B cell (primary cell): Measurements from ENCODE around the gene TPI1. TPM values are rescaled to one million over a fixed set of nuclear protein-coding genes. Genes with fewer than 3 reads are reported as not detected.

ENCODE experiments used
- ATAC-seq: fragments of 200-7000 bp; cut with Tn5 transposase; one replicate; pipeline ENCODE4 v1.10.0; 2021; ENCODE audit warnings: low read depth, mild to moderate bottlenecking, moderate number of reproducible peaks, moderate library complexity
- CTCF ChIA-PET: fragments of 350-600 bp; sonication (Branson Sonifier 250); formaldehyde crosslinking; loops from one replicate; lab custom pipeline; 2021; ENCODE audit warnings: antibody characterized with exemption, inconsistent platforms; lab: Charles Lee
- POLR2A ChIA-PET: fragments of 350-600 bp; sonication (Branson Sonifier 250); formaldehyde crosslinking; loops from one replicate; lab custom pipeline; 2021; ENCODE audit warnings: antibody characterized with exemption; lab: Charles Lee
- DNase-seq: peaks from one replicate; pipeline ENCODE4 v3.0.0; 2013
- H2AFZ ChIP-seq: 2 replicates; pipeline ENCODE4 v1.6.1; 2012; ENCODE audit warnings: mild to moderate bottlenecking, low read depth, low read length; ENCODE audit not compliant: insufficient read depth, poor library complexity, severe bottlenecking
- H3K27ac ChIP-seq, 2 donors: 1 replicate in 1 of 2; 2 replicates in 1 of 2; pipeline ENCODE4 v1.5.1; 2012 to 2013; ENCODE audit warnings: low read length in 2 of 2, mild to moderate bottlenecking in 2 of 2, moderate library complexity in 1 of 2
- H3K27me3 ChIP-seq, 4 experiments: fragments of 200-600 bp in 1 of 4; sonication (generic) in 1 of 4; replicated peaks in 1 of 4; 1 replicate in 2 of 4; 2 replicates in 2 of 4; pipeline versions ENCODE4 v1.6.1 to v1.7.0; 2013 to 2016; ENCODE audit warnings: low read length in 3 of 4, mild to moderate bottlenecking in 2 of 4, mixed read lengths in 1 of 4, moderate library complexity in 1 of 4; ENCODE audit not compliant: insufficient read depth in 4 of 4, control insufficient read depth in 3 of 4; ENCODE audit errors: control extremely low read depth in 1 of 4
- H3K36me3 ChIP-seq, 2 experiments: replicated peaks in 1 of 2; 1 replicate in 1 of 2; 2 replicates in 1 of 2; pipeline versions ENCODE4 v1.6.1 to v1.7.1; 2013; ENCODE audit warnings: low read length in 1 of 2; ENCODE audit not compliant: insufficient read depth in 2 of 2, control insufficient read depth in 1 of 2; ENCODE audit errors: control extremely low read depth in 1 of 2, extremely low read depth in 1 of 2
- H3K4me1 ChIP-seq, 2 donors: fragments of 200-600 bp in 1 of 2; sonication (generic) in 1 of 2; 1 replicate in 1 of 2; 2 replicates in 1 of 2; pipeline versions ENCODE4 v1.5.1 to v1.6.1; 2013 to 2017; ENCODE audit warnings: low read length in 2 of 2; ENCODE audit not compliant: control insufficient read depth in 2 of 2, insufficient read depth in 2 of 2
- H3K4me2 ChIP-seq: replicated peaks from 2 replicates; pipeline ENCODE3; 2012; ENCODE audit warnings: mild to moderate bottlenecking, low read depth, low read length; ENCODE audit not compliant: poor library complexity, severe bottlenecking
- H3K4me3 ChIP-seq, 5 experiments: fragments of 200-600 bp in 1 of 5; sonication (generic) in 1 of 5; 1 replicate in 3 of 5; 2 replicates in 2 of 5; pipeline versions ENCODE4 v1.5.1 to v1.7.0; 2011 to 2016; ENCODE audit warnings: low read length in 4 of 5, mild to moderate bottlenecking in 4 of 5, low read depth in 2 of 5, control low read depth in 1 of 5, moderate library complexity in 1 of 5; ENCODE audit not compliant: insufficient read depth in 1 of 5; ENCODE audit errors: control extremely low read depth in 1 of 5, extremely low read depth in 1 of 5
- H3K79me2 ChIP-seq: fragments of 200-600 bp; sonication (generic); one replicate; pipeline ENCODE4 v1.6.0; 2016; ENCODE audit warnings: low read length; ENCODE audit not compliant: control insufficient read depth, insufficient read depth
- H3K9ac ChIP-seq: fragments of 200-600 bp; sonication (generic); 2 replicates; pipeline ENCODE4 v1.6.1; 2017; ENCODE audit warnings: mild to moderate bottlenecking, low read length, moderate library complexity
- H3K9me3 ChIP-seq, 3 donors: one replicate each; pipeline versions ENCODE4 v1.6.1 to v1.7.1; 2013; ENCODE audit warnings: low read length in 2 of 3; ENCODE audit not compliant: control insufficient read depth in 2 of 3, insufficient read depth in 1 of 3; ENCODE audit errors: control extremely low read depth in 1 of 3
- H4K20me1 ChIP-seq: 2 replicates; pipeline ENCODE4 v1.6.0; 2012; ENCODE audit warnings: mild to moderate bottlenecking, low read length; ENCODE audit not compliant: insufficient read depth, control insufficient read depth, poor library complexity, severe bottlenecking
- H3K27ac Mint-ChIP-seq: one replicate; pipeline ENCODE4 v1.8.0; 2021; ENCODE audit warnings: mixed read lengths
- H3K27me3 Mint-ChIP-seq: one replicate; pipeline ENCODE4 v1.8.0; 2021; ENCODE audit warnings: mixed read lengths
- H3K4me1 Mint-ChIP-seq: one replicate; pipeline ENCODE4 v1.8.0; 2021; ENCODE audit warnings: mixed read lengths
- H3K4me3 Mint-ChIP-seq: one replicate; pipeline ENCODE4 v1.8.0; 2021; ENCODE audit warnings: mixed read lengths
- H3K9me3 Mint-ChIP-seq: one replicate; pipeline ENCODE4 v1.8.0; 2022; ENCODE audit warnings: mixed read lengths; ENCODE audit not compliant: insufficient read depth
- EZH2 ChIP-seq: IDR thresholded peaks from 2 replicates; pipeline ENCODE4 v1.6.1; 2012; ENCODE audit warnings: borderline replicate concordance, low read depth, mild to moderate bottlenecking, moderate library complexity, low read length; ENCODE audit not compliant: insufficient read depth, poor library complexity, severe bottlenecking
- WGBS: methylation state at CpG from one replicate; pipeline ENCODE4 v1.1.5; 2013; ENCODE audit warnings: missing lambda C conversion rate; ENCODE audit not compliant: insufficient coverage; 5-methylcytosine and 5-hydroxymethylcytosine counted together
- intact Hi-C: fragments of 100-400 bp; cut with micrococcal nuclease; formaldehyde crosslinking; loops from one replicate; pipeline ENCODE4 v1.10.0; 2022
- polyA plus RNA-seq: library from polyadenylated mRNA; depleted of rRNA; stranded (reverse); fragments of >200 nt; gene quantifications from 2 replicates; pipeline ENCODE4 v1.2.3, GENCODE V29; 2012
- total RNA-seq, 2 donors: library from RNA; stranded (reverse); fragments of 120-200 nt in 1 of 2; gene quantifications; 1 replicate in 1 of 2; 2 replicates in 1 of 2; pipeline versions ENCODE4 v1.2.3 to v1.2.4, GENCODE V29; 2013 to 2022
- TF ChIP-seq, protein P1 (sequence below): fragments of 200-600 bp; IDR thresholded peaks from one replicate; pipeline ENCODE4 v1.8.0; 2022; ENCODE audit warnings: antibody characterized with exemption, mild to moderate bottlenecking

Gene TPI1
- total and polyA plus RNA-seq, 2 donors (not counting 1 experiment from before 2014, with no cell fraction given): 181 to 187 TPM

DNA sequence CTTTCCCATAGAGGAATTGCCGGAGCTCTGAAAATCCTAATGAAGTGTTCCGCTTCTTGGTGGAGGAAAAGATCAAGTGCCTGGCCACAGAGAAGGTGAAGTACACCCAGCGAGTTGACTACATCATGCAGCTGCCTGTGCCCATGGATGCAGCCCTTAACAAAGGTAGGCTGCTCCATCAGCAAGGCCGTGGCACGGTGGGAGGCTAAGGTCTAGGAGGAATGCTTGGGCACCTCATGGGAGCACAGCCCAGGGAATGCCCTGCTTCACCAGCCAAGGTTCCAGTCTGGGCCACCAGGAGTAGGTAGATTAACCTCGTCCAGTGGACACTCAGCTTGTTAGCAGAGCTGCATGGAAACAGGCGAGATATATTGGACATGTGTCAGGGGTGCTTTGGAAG lies 6.4 kb upstream of the TPI1 start:
- no peak for ATAC-seq
- ChIA-PET CTCF (interaction anchor here (0.9 to 2.4 kb wide), 4 partner anchors 8 to 251 kb away, joined by 3 to 7 read pairs (median 4); no protein-coding TSS in a partner anchor), POLR2A (interaction anchor here (1.1 kb wide), 1 partner anchor 9 kb away, joined by 3 read pairs; the partner anchor contains the start of gene USP5)
- H3K4me2 ChIP-seq: no peak overlapping the region
- Mint-ChIP-seq H3K27ac (no peak overlapping the region), H3K9me3 (no peaks in the 10 kb centered on the region), H3K27me3 (no peaks in the 10 kb centered on the region), H3K4me1 (peaks cover 3% of the 10 kb centered on the region), H3K4me3 (no peak overlapping the region)
- H3K9ac ChIP-seq: no peak overlapping the region
- H4K20me1 ChIP-seq: peaks cover under 1% of the 10 kb centered on the region
- no peak overlapping the region for H3K27ac ChIP-seq
- H3K27me3 ChIP-seq: no peaks in the 10 kb centered on the region
- TF ChIP-seq EZH2: no peak
- TF ChIP-seq, protein P1, sequence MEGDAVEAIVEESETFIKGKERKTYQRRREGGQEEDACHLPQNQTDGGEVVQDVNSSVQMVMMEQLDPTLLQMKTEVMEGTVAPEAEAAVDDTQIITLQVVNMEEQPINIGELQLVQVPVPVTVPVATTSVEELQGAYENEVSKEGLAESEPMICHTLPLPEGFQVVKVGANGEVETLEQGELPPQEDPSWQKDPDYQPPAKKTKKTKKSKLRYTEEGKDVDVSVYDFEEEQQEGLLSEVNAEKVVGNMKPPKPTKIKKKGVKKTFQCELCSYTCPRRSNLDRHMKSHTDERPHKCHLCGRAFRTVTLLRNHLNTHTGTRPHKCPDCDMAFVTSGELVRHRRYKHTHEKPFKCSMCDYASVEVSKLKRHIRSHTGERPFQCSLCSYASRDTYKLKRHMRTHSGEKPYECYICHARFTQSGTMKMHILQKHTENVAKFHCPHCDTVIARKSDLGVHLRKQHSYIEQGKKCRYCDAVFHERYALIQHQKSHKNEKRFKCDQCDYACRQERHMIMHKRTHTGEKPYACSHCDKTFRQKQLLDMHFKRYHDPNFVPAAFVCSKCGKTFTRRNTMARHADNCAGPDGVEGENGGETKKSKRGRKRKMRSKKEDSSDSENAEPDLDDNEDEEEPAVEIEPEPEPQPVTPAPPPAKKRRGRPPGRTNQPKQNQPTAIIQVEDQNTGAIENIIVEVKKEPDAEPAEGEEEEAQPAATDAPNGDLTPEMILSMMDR: no peak
- H3K36me3 ChIP-seq: peaks cover 0 to 76% of the 10 kb centered on the region in 2 experiments
- no peaks in the 10 kb centered on the region for H3K9me3 ChIP-seq
- no peak for DNase-seq
- no peak overlapping the region for H3K4me3 ChIP-seq
- WGBS: 97% methylated on average over 7 of the region's 7 CpGs
- peaks cover 21% of the 10 kb centered on the region for H3K79me2 ChIP-seq
- H2AFZ ChIP-seq: no peak overlapping the region
- no peaks in the 10 kb centered on the region for H3K4me1 ChIP-seq
- intact Hi-C loops: no loop called here

- no peaks in the 10 kb centered on the region for H3K27me3 ChIP-seq
- H3K27me3 Mint-ChIP-seq: no peaks in the 10 kb centered on the region
- no peak overlapping the region for H3K9ac ChIP-seq
- H3K4me1 ChIP-seq: no peaks in the 10 kb centered on the region
- no peaks in the 10 kb centered on the region for H3K9me3 Mint-ChIP-seq
- H3K27ac ChIP-seq: no peak overlapping the region
- H3K4me3 Mint-ChIP-seq: no peak overlapping the region
- WGBS: 96% methylated on average over 9 of the region's 9 CpGs
- intact Hi-C loops: no loop called here
- H3K4me2 ChIP-seq: no peak overlapping the region
- peaks cover 3% of the 10 kb centered on the region for H3K4me1 Mint-ChIP-seq
- ATAC-seq (no peak), DNase-seq (no peak)
- TF ChIP-seq, protein P1: no peak
- TF ChIP-seq EZH2: no peak
- peaks cover 0 to 71% of the 10 kb centered on the region in 2 experiments for H3K36me3 ChIP-seq
- no peak overlapping the region for H3K4me3 ChIP-seq
- H2AFZ ChIP-seq: no peak overlapping the region
- H4K20me1 ChIP-seq: no peaks in the 10 kb centered on the region
- ChIA-PET POLR2A (interaction anchor here (1.1 kb wide), 1 partner anchor 9 kb away, joined by 3 read pairs; the partner anchor contains the start of gene USP5), CTCF (interaction anchor here (0.9 to 2.4 kb wide), 4 partner anchors 8 to 251 kb away, joined by 3 to 7 read pairs (median 4); no protein-coding TSS in a partner anchor)
- H3K79me2 ChIP-seq: peaks cover 16% of the 10 kb centered on the region
- no peaks in the 10 kb centered on the region for H3K9me3 ChIP-seq
- H3K27ac Mint-ChIP-seq: no peak overlapping the region
Measured at GRCh38 chr12:6861391-6861790, 5.9 kb upstream of the TPI1 start.
